Subcutaneous abdominal adipose tissue (tissue), 5 donors: Measurements from ENCODE around the gene TRIM45.

Experiments
- H3K27ac ChIP-seq: one replicate; pipeline ENCODE4 v1.7.0; 2013; ENCODE audit warnings: low read depth, mild to moderate bottlenecking, inconsistent platforms, low read length, moderate library complexity
- H3K27me3 ChIP-seq, 5 donors: one replicate each; pipeline ENCODE4 v1.7.0; 2013; ENCODE audit warnings: low read length in 5 of 5, inconsistent platforms in 1 of 5; ENCODE audit not compliant: control insufficient read depth in 5 of 5, insufficient read depth in 4 of 5
- H3K36me3 ChIP-seq, 5 donors: one replicate each; pipeline ENCODE4 v1.7.0; 2013; ENCODE audit warnings: low read length in 5 of 5; ENCODE audit not compliant: control insufficient read depth in 5 of 5, insufficient read depth in 5 of 5
- H3K4me1 ChIP-seq, 5 donors: one replicate each; pipeline ENCODE4 v1.7.0; 2013; ENCODE audit warnings: low read length in 5 of 5, mild to moderate bottlenecking in 3 of 5, moderate library complexity in 1 of 5; ENCODE audit not compliant: control insufficient read depth in 5 of 5, insufficient read depth in 5 of 5
- H3K4me3 ChIP-seq, 5 donors: one replicate each; pipeline ENCODE4 v1.7.0; 2013; ENCODE audit warnings: low read length in 5 of 5, low read depth in 1 of 5
- H3K9ac ChIP-seq, 5 donors: one replicate each; pipeline ENCODE4 v1.7.0; 2013; ENCODE audit warnings: low read length in 5 of 5, mild to moderate bottlenecking in 4 of 5, moderate library complexity in 3 of 5
- H3K9me3 ChIP-seq, 5 donors: one replicate each; pipeline ENCODE4 v1.7.0; 2013; ENCODE audit warnings: low read length in 5 of 5; ENCODE audit not compliant: control insufficient read depth in 5 of 5
- donor health status: healthy.
- donor health status: healthy.
- donor health status: healthy.
- donor health status: healthy.
- donor health status: healthy.

The TRIM45 gene

GRCh38 chr1:117136749-117137148 lies 15.2 kb upstream of the TRIM45 start:
- Histone ChIP-seq H3K4me3 (no peak overlapping the region), H3K4me1 (no peaks in the 10 kb centered on the region), H3K27me3 (no peaks in the 10 kb centered on the region), H3K27ac (no peak overlapping the region), H3K36me3 (no peaks in the 10 kb centered on the region), H3K9ac (no peak overlapping the region), H3K9me3 (no peaks in the 10 kb centered on the region)

GRCh38 chr1:117135329-117135728 lies 13.8 kb upstream of the TRIM45 start:
- Histone ChIP-seq H3K4me1 (no peaks in the 10 kb centered on the region), H3K9me3 (no peaks in the 10 kb centered on the region), H3K4me3 (no peak overlapping the region), H3K27me3 (no peaks in the 10 kb centered on the region), H3K9ac (no peak overlapping the region), H3K27ac (no peak overlapping the region), H3K36me3 (no peaks in the 10 kb centered on the region)

- no peaks in the 10 kb centered on the region for H3K9me3 ChIP-seq
- H3K27ac ChIP-seq: no peak overlapping the region
- H3K4me1 ChIP-seq: peaks cover 0 to 3% (median 0%) of the 10 kb centered on the region in 5 donors
- no peaks in the 10 kb centered on the region for H3K27me3 ChIP-seq
- H3K9ac ChIP-seq: no peak overlapping the region
- no peak overlapping the region for H3K4me3 ChIP-seq
- no peaks in the 10 kb centered on the region for H3K36me3 ChIP-seq
Observed at GRCh38 chr1:117130526-117130925, 9.0 kb upstream of the TRIM45 start.

GRCh38 chr1:117128323-117129079 lies 7.0 kb upstream of the TRIM45 start:
- no peaks in the 10 kb centered on the region for H3K9me3 ChIP-seq
- H3K27ac ChIP-seq: no peak overlapping the region
- no peak overlapping the region for H3K9ac ChIP-seq
- H3K4me1 ChIP-seq: peaks cover 0 to 3% (median 0%) of the 10 kb centered on the region in 5 donors
- no peak overlapping the region for H3K4me3 ChIP-seq
- H3K36me3 ChIP-seq: no peaks in the 10 kb centered on the region
- peaks cover 0 to 2% (median 0%) of the 10 kb centered on the region in 5 donors for H3K27me3 ChIP-seq

- Histone ChIP-seq H3K9me3 (no peaks in the 10 kb centered on the region), H3K27ac (no peak overlapping the region), H3K27me3 (peaks cover 0 to 2% (median 0%) of the 10 kb centered on the region in 5 donors), H3K36me3 (no peaks in the 10 kb centered on the region), H3K4me3 (no peak overlapping the region), H3K4me1 (peaks cover 0 to 3% (median 0%) of the 10 kb centered on the region in 5 donors), H3K9ac (no peak overlapping the region)
Observed at GRCh38 chr1:117127795-117128194, 6.2 kb upstream of the TRIM45 start.

GRCh38 chr1:117124661-117125060 lies 3.1 kb upstream of the TRIM45 start:
- Histone ChIP-seq H3K9ac (no peak overlapping the region), H3K36me3 (no peaks in the 10 kb centered on the region), H3K27ac (no peak overlapping the region), H3K27me3 (peaks cover 0 to 2% (median 0%) of the 10 kb centered on the region in 5 donors), H3K4me1 (peaks cover 0 to 18% (median 13%) of the 10 kb centered on the region in 5 donors), H3K9me3 (no peaks in the 10 kb centered on the region), H3K4me3 (no peak overlapping the region)

- H3K4me3 ChIP-seq: no peak overlapping the region
Observed at GRCh38 chr1:117123274-117123673, 1.7 kb upstream of the TRIM45 start.

GRCh38 chr1:117122330-117123025 lies 929 bp upstream of the TRIM45 start:
- peak overlapping the region; percentile 88 to 97 (median 94) for H3K4me3 ChIP-seq
- peaks cover 0 to 2% (median 0%) of the 10 kb centered on the region in 5 donors for H3K27me3 ChIP-seq
- H3K9ac ChIP-seq: peak overlapping the region; percentile 49 to 96 (median 92)
- H3K36me3 ChIP-seq: no peaks in the 10 kb centered on the region
- H3K4me1 ChIP-seq: peaks cover 0 to 15% (median 13%) of the 10 kb centered on the region in 5 donors
- H3K27ac ChIP-seq: no peak overlapping the region
- H3K9me3 ChIP-seq: no peaks in the 10 kb centered on the region

More at GRCh38 chr1:117123274-117123673, 1.7 kb upstream of the TRIM45 start:
- H3K27ac ChIP-seq: no peak overlapping the region
- H3K36me3 ChIP-seq: no peaks in the 10 kb centered on the region
- H3K4me1 ChIP-seq: peaks cover 0 to 15% (median 13%) of the 10 kb centered on the region in 5 donors
- H3K9ac ChIP-seq: no peak overlapping the region
- peaks cover 0 to 2% (median 0%) of the 10 kb centered on the region in 5 donors for H3K27me3 ChIP-seq
- H3K9me3 ChIP-seq: no peaks in the 10 kb centered on the region

GRCh38 chr1:117120774-117121588 lies 568 bp downstream of the TRIM45 start:
- Histone ChIP-seq H3K27ac (peak overlapping the region; percentile 20), H3K27me3 (peaks cover 0 to 2% (median 0%) of the 10 kb centered on the region in 5 donors), H3K9ac (peak overlapping the region in 4 of 5 donors; percentile 65 to 93 (median 82)), H3K4me3 (peak overlapping the region; percentile 88 to 97 (median 94)), H3K9me3 (no peaks in the 10 kb centered on the region), H3K4me1 (peaks cover 0 to 15% (median 13%) of the 10 kb centered on the region in 5 donors), H3K36me3 (peaks cover 0 to 6% (median 0%) of the 10 kb centered on the region in 5 donors)
